GM18499 (cell line): Measurements from ENCODE around the gene TMPRSS3.

Experiments
- ATAC-seq: cut with Tn5 transposase; IDR thresholded peaks from one replicate; pipeline ENCODE4 v1.9.1; 2021; ENCODE audit warnings: moderate number of reproducible peaks; ENCODE audit not compliant: insufficient read depth, unreplicated experiment

TMPRSS3 gene

GRCh38 chr21:42340187-42341050, 55.4 kb downstream of the TMPRSS3 start:
- no peak for ATAC-seq

- ATAC-seq, result no peak
Observed at GRCh38 chr21:42338729-42339715, 56.8 kb downstream of the TMPRSS3 start.

GRCh38 chr21:42337830-42338728, 57.8 kb downstream of the TMPRSS3 start:
- ATAC-seq, result no peak

GRCh38 chr21:42337276-42337675, 58.6 kb downstream of the TMPRSS3 start:
- ATAC-seq, result no peak

GRCh38 chr21:42336054-42336453, 59.8 kb downstream of the TMPRSS3 start:
- ATAC-seq, result no peak

GRCh38 chr21:42332557-42333317, 63.1 kb downstream of the TMPRSS3 start:
- no peak for ATAC-seq

- ATAC-seq, result no peak
Observed at GRCh38 chr21:42331660-42332059, 64.2 kb downstream of the TMPRSS3 start.

- no peak for ATAC-seq
Observed at GRCh38 chr21:42330380-42331371, 65.2 kb downstream of the TMPRSS3 start.

GRCh38 chr21:42324896-42325295, 71.0 kb downstream of the TMPRSS3 start:
- no peak for ATAC-seq
